Measurements from ENCODE around the gene ZNF440. TPM values are rescaled to one million over a fixed set of nuclear protein-coding genes. Genes with fewer than 3 reads are reported as not detected.
"Not testable (repeated sequence)": the region's sequence is repeated elsewhere in the genome, so short reads cannot be mapped to it uniquely, and the experiment has no call there.

Gene ZNF440
- total RNA-seq: 1 to 10 TPM; 6.3 to 8.3 TPM

DNA sequence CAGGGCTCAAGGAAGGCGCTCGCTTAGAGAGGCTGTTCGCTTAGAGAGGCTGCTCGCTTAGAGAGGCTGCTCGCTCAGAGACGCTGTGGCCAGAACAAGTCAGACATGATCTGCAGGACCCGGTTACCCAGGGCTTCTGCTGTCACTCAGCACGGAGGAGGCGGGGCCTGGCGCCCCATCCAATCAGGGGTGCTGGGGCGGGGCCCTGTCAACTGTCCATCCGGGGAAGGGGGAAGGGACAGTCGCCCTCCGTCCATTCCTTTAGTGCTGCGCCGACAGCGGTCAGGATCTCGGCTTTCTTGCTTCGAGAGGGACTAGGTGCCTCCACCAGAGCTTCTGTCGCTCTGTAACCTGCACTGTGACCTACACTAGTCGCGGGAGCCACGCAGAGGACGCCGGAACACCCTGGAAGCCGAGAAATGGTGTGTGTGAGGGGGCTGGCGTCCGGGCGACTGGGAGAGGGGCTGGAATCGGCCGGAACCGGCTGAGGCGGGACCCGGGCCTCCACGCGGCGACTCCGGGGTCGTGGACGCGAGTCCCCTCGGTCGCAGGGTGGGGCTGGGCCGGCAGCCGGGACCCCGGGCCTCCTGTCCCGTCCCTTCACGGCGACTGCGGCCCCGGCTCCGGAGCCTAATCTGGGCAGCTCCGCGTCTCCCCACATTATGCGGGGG lies at the start of gene ZNF440:
TSS of gene ZNF440 (plus strand) at position 245 of the 671 bp plus-strand sequence. CDS start at position 420, 175 bp downstream.
- H3K4me1 Mint-ChIP-seq: peaks cover 22% of the 10 kb centered on the region

GRCh38 chr19:11766597-11767591 lies 47.2 kb upstream of the ZNF440 start, which contains the start of gene ZNF441:
Gene ZNF441, plus strand, starts transcription at chr19:11767000. Its CDS starts 194 bp downstream, at chr19:11767194.
- Mint-ChIP-seq H3K4me3 (peak within 1 kb of the TSS; percentile 98), H3K36me3 (peaks cover 32% of the 10 kb centered on the region), H3K4me1 (peaks cover 18% of the 10 kb centered on the region)

More for the DNA sequence above, at the start of gene ZNF440:
- H3K4me3 Mint-ChIP-seq: peak within 1 kb of the TSS; percentile 89
- no peaks in the 10 kb centered on the region for H3K27me3 Mint-ChIP-seq
- DNase-seq: peak; percentile 91
- H3K27ac Mint-ChIP-seq: peak within 1 kb of the TSS; percentile 76
- H3K9me3 Mint-ChIP-seq: peaks cover 10% of the 10 kb centered on the region
- peaks cover 30% of the 10 kb centered on the region for H3K36me3 Mint-ChIP-seq

GRCh38 chr19:11767633-11768133 lies 46.4 kb upstream of the ZNF440 start:
- H3K27me3 Mint-ChIP-seq: peaks cover 3% of the 10 kb centered on the region
- peak overlapping the region; percentile 87 for H3K27ac Mint-ChIP-seq

More at GRCh38 chr19:11766597-11767591, 47.2 kb upstream of the ZNF440 start, which contains the start of gene ZNF441:
- peaks cover 40% of the 10 kb centered on the region for H3K9me3 Mint-ChIP-seq
- H3K27me3 Mint-ChIP-seq: peaks cover 3% of the 10 kb centered on the region
- peak within 1 kb of the TSS; percentile 96 for H3K27ac Mint-ChIP-seq
- DNase-seq: peak; percentile 93

GRCh38 chr19:11769995-11770394 lies 44.1 kb upstream of the ZNF440 start:
- peaks cover 23% of the 10 kb centered on the region for H3K4me1 Mint-ChIP-seq
- H3K4me3 Mint-ChIP-seq: no peak overlapping the region
- no peaks in the 10 kb centered on the region for H3K27me3 Mint-ChIP-seq
- no peak overlapping the region for H3K27ac Mint-ChIP-seq
- peaks cover 51% of the 10 kb centered on the region for H3K36me3 Mint-ChIP-seq
- peaks cover 48% of the 10 kb centered on the region for H3K9me3 Mint-ChIP-seq
- DNase-seq: no peak

More at GRCh38 chr19:11767633-11768133, 46.4 kb upstream of the ZNF440 start:
- peak; percentile 27 for DNase-seq
- peaks cover 18% of the 10 kb centered on the region for H3K4me1 Mint-ChIP-seq
- H3K9me3 Mint-ChIP-seq: peaks cover 44% of the 10 kb centered on the region
- H3K36me3 Mint-ChIP-seq: peaks cover 38% of the 10 kb centered on the region
- peak overlapping the region; percentile 98 for H3K4me3 Mint-ChIP-seq

GRCh38 chr19:11771520-11771919 lies 42.6 kb upstream of the ZNF440 start:
- not testable (repeated sequence) for H3K27ac Mint-ChIP-seq, DNase-seq, H3K4me3 Mint-ChIP-seq, H3K27me3 Mint-ChIP-seq
- Mint-ChIP-seq H3K9me3 (peaks cover 54% of the 10 kb centered on the region), H3K4me1 (peaks cover 21% of the 10 kb centered on the region), H3K36me3 (peaks cover 60% of the 10 kb centered on the region)

DNA sequence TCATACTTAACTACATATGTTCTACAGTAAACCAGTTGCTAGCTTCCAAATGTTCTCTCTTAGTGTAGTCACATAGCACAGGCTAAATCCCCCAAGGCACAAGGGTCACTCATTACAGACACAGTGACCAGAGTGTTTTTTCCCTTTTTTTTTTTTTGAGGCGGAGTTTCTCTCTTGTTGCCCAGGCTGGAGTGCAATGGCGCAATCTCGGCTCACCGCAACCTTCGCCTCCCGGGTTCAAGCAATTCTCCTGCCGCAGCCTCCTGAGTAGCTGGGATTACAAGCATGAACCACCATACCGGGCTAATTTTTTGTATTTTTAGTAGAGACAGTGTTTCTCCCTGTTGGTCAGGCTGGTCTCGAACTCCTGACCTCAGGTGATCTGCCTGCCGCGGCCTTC lies 37.4 kb upstream of the ZNF440 start:
- H3K27me3 Mint-ChIP-seq, H3K4me1 Mint-ChIP-seq, DNase-seq, H3K4me3 Mint-ChIP-seq, H3K27ac Mint-ChIP-seq: not testable (repeated sequence)
- H3K36me3 Mint-ChIP-seq: peaks cover 81% of the 10 kb centered on the region
- H3K9me3 Mint-ChIP-seq: peaks cover 60% of the 10 kb centered on the region

GRCh38 chr19:11780431-11781020 lies 33.5 kb upstream of the ZNF440 start:
- Mint-ChIP-seq H3K36me3 (peaks cover 88% of the 10 kb centered on the region), H3K4me1 (no peaks in the 10 kb centered on the region), H3K9me3 (peaks cover 59% of the 10 kb centered on the region), H3K27me3 (no peaks in the 10 kb centered on the region), H3K27ac (no peak overlapping the region), H3K4me3 (no peak overlapping the region)
- DNase-seq: no peak

GRCh38 chr19:11781295-11782057 lies 32.6 kb upstream of the ZNF440 start:
- no peak for DNase-seq
- Mint-ChIP-seq H3K4me3 (no peak overlapping the region), H3K27ac (no peak overlapping the region), H3K9me3 (peaks cover 57% of the 10 kb centered on the region), H3K36me3 (peaks cover 85% of the 10 kb centered on the region), H3K27me3 (no peaks in the 10 kb centered on the region), H3K4me1 (no peaks in the 10 kb centered on the region)

GRCh38 chr19:11783767-11784166 lies 30.3 kb upstream of the ZNF440 start:
- Mint-ChIP-seq H3K27me3 (no peaks in the 10 kb centered on the region), H3K4me1 (no peaks in the 10 kb centered on the region), H3K27ac (no peak overlapping the region), H3K36me3 (peaks cover 65% of the 10 kb centered on the region), H3K9me3 (peaks cover 56% of the 10 kb centered on the region), H3K4me3 (no peak overlapping the region)
- no peak for DNase-seq

- DNase-seq: no peak
- H3K4me3 Mint-ChIP-seq: no peak overlapping the region
- H3K27me3 Mint-ChIP-seq: no peaks in the 10 kb centered on the region
- H3K9me3 Mint-ChIP-seq: peaks cover 59% of the 10 kb centered on the region
- H3K4me1 Mint-ChIP-seq: no peaks in the 10 kb centered on the region
- peaks cover 61% of the 10 kb centered on the region for H3K36me3 Mint-ChIP-seq
- no peak overlapping the region for H3K27ac Mint-ChIP-seq
Measured at GRCh38 chr19:11784356-11784755, 29.7 kb upstream of the ZNF440 start.

- peaks cover 51% of the 10 kb centered on the region for H3K9me3 Mint-ChIP-seq
- no peaks in the 10 kb centered on the region for H3K27me3 Mint-ChIP-seq
- peaks cover 33% of the 10 kb centered on the region for H3K36me3 Mint-ChIP-seq
- H3K4me1 Mint-ChIP-seq: no peaks in the 10 kb centered on the region
- H3K27ac Mint-ChIP-seq: no peak overlapping the region
- no peak overlapping the region for H3K4me3 Mint-ChIP-seq
- no peak for DNase-seq
Measured at GRCh38 chr19:11787536-11787935, 26.5 kb upstream of the ZNF440 start.

- Mint-ChIP-seq H3K4me3 (no peak overlapping the region), H3K36me3 (peaks cover 2% of the 10 kb centered on the region)
Measured at GRCh38 chr19:11792942-11793341, 21.1 kb upstream of the ZNF440 start.

GRCh38 chr19:11797491-11797890 lies 16.6 kb upstream of the ZNF440 start:
- DNase-seq: peak; percentile 82
- Mint-ChIP-seq H3K4me3 (peak overlapping the region; percentile 87), H3K27me3 (peaks cover 4% of the 10 kb centered on the region), H3K9me3 (peaks cover 5% of the 10 kb centered on the region), H3K27ac (peak overlapping the region; percentile 12), H3K36me3 (peaks cover 5% of the 10 kb centered on the region), H3K4me1 (peaks cover 10% of the 10 kb centered on the region)

More at GRCh38 chr19:11792942-11793341, 21.1 kb upstream of the ZNF440 start:
- peaks cover 21% of the 10 kb centered on the region for H3K9me3 Mint-ChIP-seq
- H3K27ac Mint-ChIP-seq: no peak overlapping the region
- H3K4me1 Mint-ChIP-seq: peaks cover 7% of the 10 kb centered on the region
- peaks cover 4% of the 10 kb centered on the region for H3K27me3 Mint-ChIP-seq
- DNase-seq: no peak
